Measurements from ENCODE around the gene ADK.

GRCh38 chr10:74335501-74335900 lies 184.5 kb downstream of the ADK start:
- TF ChIP-seq CTCF (conservative IDR thresholded peaks at IDR 0.05 in 1 of 2, IDR thresholded peaks at IDR 0.05 in 1 of 2; ENCODE audit: low read depth in 1 of 2, low read length in 2 of 2) (no peak), EZH2 (IDR thresholded peaks at IDR 0.05; ENCODE audit: low read length, missing control alignments) (no peak)

Measured in fibroblast of lung (primary cell).